GM12878 (cell line): Measurements from ENCODE around the gene DCAF6. TPM values are rescaled to one million over a fixed set of nuclear protein-coding genes. Genes with fewer than 3 reads are reported as not detected.

Experiments
- ATAC-seq: fragments of 200-7000 bp; cut with Tn5 transposase; 3 replicates; pipeline ENCODE4 v1.9.1; 2020; ENCODE audit warnings: mild to moderate bottlenecking, moderate library complexity
- BruUV-seq: library from RNA; stranded (reverse); fragments of 400-500 nt; replicated peaks from 2 replicates; lab custom pipeline; 2021; lab: Mats Ljungman, UMichigan
- CTCF ChIA-PET: fragments of 300-600 bp; sonication (Branson Sonifier 250); formaldehyde crosslinking; extraction: SDS; loops from one replicate; lab custom pipeline; 2021; ENCODE audit warnings: inconsistent platforms; lab: Yijun Ruan, JAX
- POLR2A ChIA-PET: fragments of 350-600 bp; formaldehyde crosslinking; extraction: SDS; loops from one replicate; lab custom pipeline; 2021; ENCODE audit warnings: inconsistent platforms; lab: Charles Lee
- RAD21 ChIA-PET: fragments of 300-600 bp; sonication (Branson Sonifier 250); formaldehyde crosslinking; loops from one replicate; lab custom pipeline; 2023; ENCODE audit warnings: antibody characterized with exemption; ENCODE audit not compliant: unreplicated experiment; lab: Charles Lee
- SMC1A ChIA-PET: fragments of 300-600 bp; sonication (Branson Sonifier 250); formaldehyde crosslinking; loops from one replicate; lab custom pipeline; 2023; ENCODE audit not compliant: unreplicated experiment, uncharacterized antibody; lab: Charles Lee
- DNase-seq: peaks from one replicate; pipeline ENCODE4 v3.0.0-alpha.2; 2011; ENCODE audit warnings: low read depth, low spot score
- FAIRE-seq: peaks from 3 replicates; lab custom pipeline; 2011; peaks lifted over from hg19 to GRCh38; lab: Jason Lieb, UNC
- H2AFZ ChIP-seq: 2 replicates; pipeline ENCODE4 v1.6.0; 2011; ENCODE audit warnings: low read depth, low read length, control low read depth; ENCODE audit not compliant: control insufficient read depth
- H3K27ac ChIP-seq: 2 replicates; pipeline ENCODE4 v1.5.1; 2011; ENCODE audit warnings: control low read depth; ENCODE audit not compliant: control insufficient read depth, insufficient read depth
- H3K27me3 ChIP-seq, 2 experiments: replicated peaks in 1 of 2; 2 replicates each; pipeline versions ENCODE4 v1.6.0 to v1.6.1; 2011; ENCODE audit warnings: low read length in 1 of 2; ENCODE audit not compliant: control insufficient read depth in 2 of 2, insufficient read depth in 2 of 2
- H3K36me3 ChIP-seq, 2 experiments: 2 replicates each; pipeline ENCODE4 v1.5.1; 2011; ENCODE audit warnings: low read length in 1 of 2; ENCODE audit not compliant: control insufficient read depth in 2 of 2, insufficient read depth in 2 of 2
- H3K4me1 ChIP-seq: 2 replicates; pipeline ENCODE4 v1.6.1; 2011; ENCODE audit warnings: mild to moderate bottlenecking, low read length, moderate library complexity, mixed read lengths; ENCODE audit not compliant: control insufficient read depth, insufficient read depth
- H3K4me2 ChIP-seq: 2 replicates; pipeline ENCODE4 v1.6.0; 2011; ENCODE audit warnings: control low read depth; ENCODE audit not compliant: control insufficient read depth, insufficient read depth
- H3K4me3 ChIP-seq: fragments of 200-600 bp; sonication (generic); 2 replicates; pipeline ENCODE4 v1.5.1; 2016
- H3K79me2 ChIP-seq: 2 replicates; pipeline ENCODE4 v1.6.0; 2011; ENCODE audit warnings: low read length; ENCODE audit not compliant: control insufficient read depth, insufficient read depth
- H3K9ac ChIP-seq: 2 replicates; pipeline ENCODE4 v1.8.0; 2011; ENCODE audit warnings: low read length, control low read depth, mixed read lengths; ENCODE audit not compliant: control insufficient read depth, insufficient read depth
- H3K9me3 ChIP-seq: replicated peaks from 3 replicates; pipeline ENCODE4 v1.5.1; 2011; ENCODE audit warnings: mild to moderate bottlenecking, low read length; ENCODE audit not compliant: control insufficient read depth, insufficient read depth
- H4K20me1 ChIP-seq: 2 replicates; pipeline ENCODE4 v1.6.0; 2011; ENCODE audit not compliant: control insufficient read depth, insufficient read depth
- ATF7 ChIP-seq: fragments of 450-650 bp; IDR thresholded peaks from 2 replicates; pipeline ENCODE4 v1.6.1; 2016; ENCODE audit warnings: low read depth, mild to moderate bottlenecking
- BRCA1 ChIP-seq: IDR thresholded peaks from 2 replicates; pipeline ENCODE4 v1.6.1; 2011; ENCODE audit warnings: low read depth, low read length, improper control_type of control experiment
- CHD4 ChIP-seq: fragments of 200-600 bp; sonication (generic); IDR thresholded peaks from 2 replicates; pipeline ENCODE4 v1.6.1; 2016; ENCODE audit warnings: mild to moderate bottlenecking
- DPF2 ChIP-seq: fragments of 450-650 bp; IDR thresholded peaks from 2 replicates; pipeline ENCODE4 v1.6.1; 2017; ENCODE audit warnings: mild to moderate bottlenecking
- EGR1 ChIP-seq, 2 experiments: IDR thresholded peaks; 1 replicate in 1 of 2; 2 replicates in 1 of 2; pipeline ENCODE4 v1.6.1; 2011 to 2012; ENCODE audit warnings: low read depth in 2 of 2, low read length in 2 of 2, borderline replicate concordance in 1 of 2, mild to moderate bottlenecking in 1 of 2, moderate library complexity in 1 of 2
- GABPA ChIP-seq: IDR thresholded peaks from 2 replicates; pipeline ENCODE4 v1.6.1; 2014; ENCODE audit warnings: antibody characterized with exemption, low read depth, mild to moderate bottlenecking, inconsistent platforms
- HDAC2 ChIP-seq: fragments of 200-600 bp; sonication (generic); IDR thresholded peaks from 2 replicates; pipeline ENCODE4 v1.6.1; 2017
- KDM1A ChIP-seq: fragments of 200-600 bp; sonication (generic); IDR thresholded peaks from 2 replicates; pipeline ENCODE4 v1.6.1; 2016; ENCODE audit warnings: borderline replicate concordance
- NFIC ChIP-seq: IDR thresholded peaks from 2 replicates; pipeline ENCODE4 v1.6.1; 2012; ENCODE audit warnings: low read depth, mild to moderate bottlenecking, inconsistent platforms, low read length, moderate library complexity
- NR2C2 ChIP-seq: IDR thresholded peaks from 2 replicates; pipeline ENCODE4 v1.6.1; 2011; ENCODE audit warnings: borderline replicate concordance, low read depth; ENCODE audit not compliant: control insufficient read depth, insufficient read length
- PML ChIP-seq: IDR thresholded peaks from 2 replicates; pipeline ENCODE4 v1.6.1; 2012; ENCODE audit warnings: low read length, inconsistent platforms
- POLR2AphosphoS5 ChIP-seq: IDR thresholded peaks from 2 replicates; pipeline ENCODE4 v1.6.1; 2011; ENCODE audit warnings: mild to moderate bottlenecking, low read length, inconsistent platforms
- TARDBP ChIP-seq: IDR thresholded peaks from 2 replicates; pipeline ENCODE4 v1.6.1; 2016; ENCODE audit warnings: borderline replicate concordance
- TCF7 ChIP-seq: IDR thresholded peaks from 2 replicates; pipeline ENCODE4 v1.6.1; 2014; ENCODE audit warnings: antibody characterized with exemption, borderline replicate concordance
- WRNIP1 ChIP-seq: IDR thresholded peaks from 2 replicates; pipeline ENCODE4 v1.6.1; 2011; ENCODE audit warnings: low read depth, low read length, improper control_type of control experiment, borderline replicate concordance
- WGBS: methylation state at CpG from one replicate; pipeline ENCODE4 v1.1.6; 2016; ENCODE audit warnings: low lambda C conversion rate; ENCODE audit not compliant: insufficient replicate concordance, insufficient coverage; ENCODE audit errors: missing lambda C conversion rate; 5-methylcytosine and 5-hydroxymethylcytosine counted together
- in situ Hi-C: fragments of 300-500 bp; cut with MboI; formaldehyde crosslinking; loops from 9 replicates; pipeline ENCODE4 v1.14.3; 2018; ENCODE audit warnings: mixed read lengths
- intact Hi-C: fragments of 100-400 bp; cut with micrococcal nuclease; formaldehyde crosslinking; loops from one replicate; pipeline ENCODE4 v1.14.2; 2022; ENCODE audit not compliant: unreplicated experiment
- polyA plus RNA-seq, 11 experiments: library from polyadenylated mRNA; depleted of rRNA in 4 of 11; unstranded in 6 of 11; stranded (reverse) in 5 of 11; fragments of >200 nt; fragmentation: Nextera tagmentation in 4 of 11; fragmentation: Illumina TruSeq in 1 of 11; extraction: Ambion mirVana in 4 of 11; extraction: Trizol in 1 of 11; gene quantifications; 1 replicate in 1 of 11; 2 replicates in 10 of 11; pipeline versions ENCODE4 v1.2.1 to v1.2.3, GENCODE V29; 2011 to 2016; ENCODE audit warnings: inconsistent platforms in 2 of 11, missing spikeins in 2 of 11, low read depth in 1 of 11
- total RNA-seq, 4 experiments: library from RNA; depleted of rRNA in 3 of 4; stranded (reverse); fragments of >200 nt in 3 of 4; fragmentation: Illumina TruSeq in 1 of 4; extraction: Trizol in 1 of 4; gene quantifications; 2 replicates each; pipeline versions ENCODE4 v1.2.1 to v1.2.3, GENCODE V29; 2013 to 2021
- TF ChIP-seq, protein P1 (sequence below): fragments of 450-650 bp; formaldehyde crosslinking; IDR thresholded peaks from 2 replicates; pipeline ENCODE4 v1.5.0; 2022; ENCODE audit warnings: mild to moderate bottlenecking, missing genetic modification characterization

The DCAF6 gene
- total and polyA plus RNA-seq, 10 of the 15 experiments (the other 5 are each of a cell fraction or from before 2014, with no cell fraction given) = 11.4 to 62.7 (median 33.0) TPM

DNA sequence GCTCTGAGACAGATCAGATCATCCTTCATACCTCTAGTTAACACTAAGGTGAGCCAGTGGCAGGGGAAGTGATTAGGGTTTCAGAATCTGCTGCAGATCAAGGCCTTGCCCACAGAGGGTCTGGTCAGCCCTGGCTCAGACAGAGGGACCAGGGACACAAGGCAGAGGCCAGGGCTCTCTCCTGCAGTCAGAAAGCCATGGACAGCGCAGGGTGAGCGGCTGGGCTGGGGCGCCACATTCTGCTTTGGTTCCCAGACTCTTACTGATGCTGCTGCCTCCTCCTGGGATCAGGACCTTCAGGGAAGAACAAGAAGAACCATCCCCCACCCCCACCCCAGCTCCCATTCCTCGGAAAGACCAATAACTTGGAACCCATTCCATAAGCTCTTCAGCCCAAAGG lies 157.1 kb downstream of the DCAF6 start:
- Histone ChIP-seq H3K27ac (no peak overlapping the region), H3K36me3 (no peaks in the 10 kb centered on the region), H4K20me1 (no peaks in the 10 kb centered on the region), H2AFZ (no peak overlapping the region), H3K4me2 (no peak overlapping the region), H3K79me2 (no peaks in the 10 kb centered on the region), H3K9me3 (no peaks in the 10 kb centered on the region), H3K9ac (no peak overlapping the region), H3K27me3 (peaks cover 0 to under 1% of the 10 kb centered on the region in 2 experiments; a peak in 1 of 4 replicates), H3K4me3 (no peak overlapping the region), H3K4me1 (no peaks in the 10 kb centered on the region)
- in situ Hi-C loops (no loop called here), intact Hi-C loops (no loop called here)
- CTCF ChIA-PET = interaction anchor here (0.7 to 4.6 kb wide), 5 partner anchors 10 to 232 kb away, joined by 3 to 30 read pairs (median 3); no protein-coding TSS in a partner anchor
- ATAC-seq (no peak), FAIRE-seq (no peak), DNase-seq (no peak)
- POLR2A ChIA-PET = interaction anchor here (0.5 kb wide), 1 partner anchor 1858 kb away, joined by 3 read pairs; no protein-coding TSS in a partner anchor
- no peak for TF ChIP-seq PML
- TF ChIP-seq, protein P1, sequence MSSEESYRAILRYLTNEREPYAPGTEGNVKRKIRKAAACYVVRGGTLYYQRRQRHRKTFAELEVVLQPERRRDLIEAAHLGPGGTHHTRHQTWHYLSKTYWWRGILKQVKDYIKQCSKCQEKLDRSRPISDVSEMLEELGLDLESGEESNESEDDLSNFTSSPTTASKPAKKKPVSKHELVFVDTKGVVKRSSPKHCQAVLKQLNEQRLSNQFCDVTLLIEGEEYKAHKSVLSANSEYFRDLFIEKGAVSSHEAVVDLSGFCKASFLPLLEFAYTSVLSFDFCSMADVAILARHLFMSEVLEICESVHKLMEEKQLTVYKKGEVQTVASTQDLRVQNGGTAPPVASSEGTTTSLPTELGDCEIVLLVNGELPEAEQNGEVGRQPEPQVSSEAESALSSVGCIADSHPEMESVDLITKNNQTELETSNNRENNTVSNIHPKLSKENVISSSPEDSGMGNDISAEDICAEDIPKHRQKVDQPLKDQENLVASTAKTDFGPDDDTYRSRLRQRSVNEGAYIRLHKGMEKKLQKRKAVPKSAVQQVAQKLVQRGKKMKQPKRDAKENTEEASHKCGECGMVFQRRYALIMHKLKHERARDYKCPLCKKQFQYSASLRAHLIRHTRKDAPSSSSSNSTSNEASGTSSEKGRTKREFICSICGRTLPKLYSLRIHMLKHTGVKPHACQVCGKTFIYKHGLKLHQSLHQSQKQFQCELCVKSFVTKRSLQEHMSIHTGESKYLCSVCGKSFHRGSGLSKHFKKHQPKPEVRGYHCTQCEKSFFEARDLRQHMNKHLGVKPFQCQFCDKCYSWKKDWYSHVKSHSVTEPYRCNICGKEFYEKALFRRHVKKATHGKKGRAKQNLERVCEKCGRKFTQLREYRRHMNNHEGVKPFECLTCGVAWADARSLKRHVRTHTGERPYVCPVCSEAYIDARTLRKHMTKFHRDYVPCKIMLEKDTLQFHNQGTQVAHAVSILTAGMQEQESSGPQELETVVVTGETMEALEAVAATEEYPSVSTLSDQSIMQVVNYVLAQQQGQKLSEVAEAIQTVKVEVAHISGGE (CRISPR knock-in tag) = no peak
- RAD21 ChIA-PET = interaction anchor here (0.6 to 1.0 kb wide), 3 partner anchors 11 to 171 kb away, joined by 3 to 6 read pairs (median 3); no protein-coding TSS in a partner anchor
- WGBS = 57% methylated on average over 4 of the region's 4 CpGs
- SMC1A ChIA-PET = interaction anchor here (1.3 kb wide), 1 partner anchor 12 kb away, joined by 3 read pairs; no protein-coding TSS in a partner anchor
- BruUV-seq = no TSS peak

DNA sequence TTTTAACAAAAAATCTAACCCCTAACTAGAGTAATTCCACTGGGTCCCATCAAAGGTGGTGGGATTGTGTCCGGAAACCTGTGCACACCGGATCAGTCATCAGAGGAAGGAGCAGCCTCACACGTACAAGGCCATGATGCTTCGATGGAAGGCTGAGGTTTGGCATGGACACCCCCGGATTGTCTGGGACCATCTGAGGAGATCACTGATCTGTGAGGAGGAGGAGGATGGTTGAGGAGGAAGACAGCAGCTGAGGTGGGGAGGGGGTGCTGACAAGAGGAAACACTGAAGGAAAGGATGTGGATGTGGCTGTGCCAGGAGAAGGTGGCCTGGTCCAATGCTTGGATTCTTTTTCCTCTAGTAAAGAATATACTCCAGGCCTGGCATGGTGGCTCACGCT lies 159.0 kb downstream of the DCAF6 start:
- intact Hi-C loops (no loop called here), in situ Hi-C loops (no loop called here)
- H3K36me3 ChIP-seq = no peaks in the 10 kb centered on the region
- ChIA-PET POLR2A (no interaction called here), SMC1A (interaction anchor here (1.4 kb wide), 1 partner anchor 13 kb away, joined by 4 read pairs; no protein-coding TSS in a partner anchor), CTCF (interaction anchor here (1.6 to 4.6 kb wide), 2 partner anchors 10 to 12 kb away, joined by 6 to 30 read pairs; no protein-coding TSS in a partner anchor), RAD21 (no interaction called here)
- FAIRE-seq = no peak
- no peak overlapping the region for H3K4me2 ChIP-seq
- no peaks in the 10 kb centered on the region for H3K9me3 ChIP-seq
- DNase-seq = no peak
- no TSS peak for BruUV-seq
- no peaks in the 10 kb centered on the region for H3K79me2 ChIP-seq
- no peak overlapping the region for H3K4me3 ChIP-seq
- no peak overlapping the region for H3K9ac ChIP-seq
- 54% methylated on average over 6 of the region's 6 CpGs for WGBS
- H3K27ac ChIP-seq = no peak overlapping the region
- no peaks in the 10 kb centered on the region for H4K20me1 ChIP-seq
- H3K27me3 ChIP-seq = no peaks in the 10 kb centered on the region; a peak in 1 of 4 replicates
- no peaks in the 10 kb centered on the region for H3K4me1 ChIP-seq
- ATAC-seq = no peak
- H2AFZ ChIP-seq = no peak overlapping the region
- TF ChIP-seq CHD4 (no peak), KDM1A (no peak), TCF7 (no peak), DPF2 (no peak), NFIC (no peak), HDAC2 (no peak), ATF7 (no peak), TARDBP (no peak), EGR1 (IDR thresholded peaks at IDR 0.05; ENCODE audit: borderline replicate concordance in 1 of 2, low read depth in 2 of 2, low read length in 2 of 2) (no peak), NR2C2 (no peak), GABPA (no peak), POLR2AphosphoS5 (no peak), WRNIP1 (no peak), BRCA1 (no peak)
